ENCODE results near the gene LACTBL1. TPM values are rescaled to one million over a fixed set of nuclear protein-coding genes. Genes with fewer than 3 reads are reported as not detected.

Gene LACTBL1
- total RNA-seq, 1 donor from 2014 or later: not detected

DNA sequence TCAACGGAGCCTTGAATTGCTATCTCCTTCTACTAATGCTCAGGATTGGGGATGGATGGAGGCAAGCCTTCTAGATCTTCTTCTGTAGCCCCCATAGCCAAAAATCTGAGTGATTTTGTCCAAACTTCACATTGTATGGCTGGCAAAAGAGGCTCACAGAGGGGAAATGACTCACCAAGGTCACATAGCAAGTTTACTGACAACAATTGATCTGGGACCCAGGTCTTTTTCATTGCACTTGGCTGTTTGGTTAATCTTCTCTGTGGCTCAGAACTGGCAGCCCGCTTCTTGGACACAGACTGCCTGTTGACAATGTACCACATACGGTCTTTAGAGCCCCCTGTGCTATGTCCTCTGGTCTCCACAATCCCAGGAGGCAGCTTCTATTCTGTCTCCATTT, 3.0 kb upstream of the LACTBL1 start:
- no peak for ATAC-seq (ENCODE audit: low read depth)
- Mint-ChIP-seq H3K36me3 (ENCODE audit: low read depth) (no peaks in the 10 kb centered on the region), H3K4me3 (no peak overlapping the region), H3K27me3 (peaks cover 29% of the 10 kb centered on the region), H3K9me3 (no peaks in the 10 kb centered on the region), H3K27ac (no peak overlapping the region), H3K4me1 (no peaks in the 10 kb centered on the region)
- no peak for TF ChIP-seq CTCF (IDR thresholded peaks at IDR 0.05)
- no peak for DNase-seq
- POLR2A ChIA-PET: no interaction called here
- CTCF ChIA-PET: no interaction called here
- intact Hi-C loops (cut with micrococcal nuclease): loop anchor here (1.0 to 2.0 kb wide), 2 partner anchors 123 to 429 kb away; no protein-coding TSS in a partner anchor

DNA sequence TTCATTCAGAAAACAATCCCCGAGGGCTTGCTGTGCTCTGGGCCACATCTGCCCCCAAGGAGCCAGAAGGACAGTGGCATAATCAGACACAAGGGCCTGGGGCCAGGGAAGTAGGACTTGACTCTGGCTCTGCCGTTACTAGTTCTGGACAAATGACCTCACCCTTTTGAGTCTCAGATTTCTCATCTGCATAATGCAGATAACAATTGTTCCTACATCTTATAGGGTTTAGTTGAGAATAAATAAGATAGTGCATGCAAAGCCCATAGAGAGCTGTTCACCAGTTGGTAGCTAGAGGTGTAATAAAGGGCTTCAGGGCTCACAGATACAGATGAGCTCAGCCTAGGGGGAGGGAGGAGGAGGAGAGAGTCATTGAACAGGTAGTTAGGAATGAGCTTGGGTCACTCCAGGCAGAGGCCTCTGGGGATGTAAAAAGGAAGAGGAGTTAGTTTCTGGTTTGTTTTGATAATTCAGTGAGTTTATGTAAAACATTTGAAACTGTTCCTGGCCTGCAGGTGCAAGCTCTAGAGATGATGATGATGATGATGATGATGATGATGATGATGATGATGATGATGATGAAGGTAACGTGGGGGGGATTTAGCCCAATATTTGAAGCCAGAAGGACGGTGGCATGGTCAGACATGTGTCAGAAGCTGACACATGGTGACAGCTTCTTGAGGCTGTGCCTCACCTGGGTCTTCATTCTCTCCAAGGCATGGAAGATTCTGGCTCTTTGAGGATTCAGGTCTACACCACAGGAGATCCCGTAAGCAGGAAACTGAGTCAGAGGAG, 858 bp downstream of the LACTBL1 start:
- intact Hi-C loops (cut with micrococcal nuclease): no loop called here
- ChIA-PET POLR2A (no interaction called here), CTCF (interaction anchor here (1.3 kb wide), 1 partner anchor 213 kb away, joined by 5 read pairs; no protein-coding TSS in a partner anchor)
- TF ChIP-seq CTCF (IDR thresholded peaks at IDR 0.05): no peak
- no peak for ATAC-seq (ENCODE audit: low read depth)
- Mint-ChIP-seq H3K4me3 (no peak overlapping the region), H3K36me3 (ENCODE audit: low read depth) (no peaks in the 10 kb centered on the region), H3K27ac (no peak overlapping the region), H3K9me3 (no peaks in the 10 kb centered on the region), H3K4me1 (no peaks in the 10 kb centered on the region), H3K27me3 (peaks cover 47% of the 10 kb centered on the region)
- DNase-seq: no peak

GRCh38 chr1:22971161-22971560, 1.5 kb downstream of the LACTBL1 start:
- no peaks in the 10 kb centered on the region for H3K36me3 Mint-ChIP-seq (ENCODE audit: low read depth)
- TF ChIP-seq CTCF (IDR thresholded peaks at IDR 0.05): no peak
- H3K4me1 Mint-ChIP-seq: no peaks in the 10 kb centered on the region
- no peak overlapping the region for H3K4me3 Mint-ChIP-seq
- peaks cover 43% of the 10 kb centered on the region for H3K27me3 Mint-ChIP-seq
- ATAC-seq (ENCODE audit: low read depth): no peak
- ChIA-PET POLR2A (no interaction called here), CTCF (no interaction called here)
- no peak overlapping the region for H3K27ac Mint-ChIP-seq
- H3K9me3 Mint-ChIP-seq: peaks cover 6% of the 10 kb centered on the region
- no peak for DNase-seq
- intact Hi-C loops (cut with micrococcal nuclease): no loop called here

DNA sequence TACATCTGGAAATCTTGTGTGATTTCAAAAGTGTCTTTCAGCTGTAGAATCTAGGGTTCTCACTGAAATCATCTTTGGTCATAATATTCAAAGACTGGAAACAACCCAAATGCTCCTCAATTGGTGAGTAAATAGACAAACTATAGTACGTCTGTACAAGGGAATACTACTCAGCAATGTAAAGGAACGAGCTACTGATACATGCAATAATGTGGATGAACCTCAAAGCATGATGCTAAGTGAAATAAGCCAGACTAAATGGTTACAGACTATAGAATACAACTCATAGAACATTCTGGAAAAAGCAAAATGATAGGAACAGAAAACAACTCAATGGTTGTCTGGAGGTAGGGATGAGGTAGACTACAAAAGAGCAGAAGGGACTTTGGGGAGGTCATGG, 2.6 kb downstream of the LACTBL1 start:
- no peaks in the 10 kb centered on the region for H3K4me1 Mint-ChIP-seq
- peaks cover 40% of the 10 kb centered on the region for H3K27me3 Mint-ChIP-seq
- no peaks in the 10 kb centered on the region for H3K36me3 Mint-ChIP-seq (ENCODE audit: low read depth)
- CTCF ChIA-PET: no interaction called here
- intact Hi-C loops (cut with micrococcal nuclease): no loop called here
- POLR2A ChIA-PET: no interaction called here
- H3K4me3 Mint-ChIP-seq: no peak overlapping the region
- no peak for TF ChIP-seq CTCF (IDR thresholded peaks at IDR 0.05)
- no peak for DNase-seq
- no peak for ATAC-seq (ENCODE audit: low read depth)
- no peak overlapping the region for H3K27ac Mint-ChIP-seq
- H3K9me3 Mint-ChIP-seq: peaks cover 6% of the 10 kb centered on the region

- CTCF ChIA-PET: no interaction called here
- POLR2A ChIA-PET: no interaction called here
Measured at GRCh38 chr1:22969304-22969709, 3.4 kb downstream of the LACTBL1 start.

More at GRCh38 chr1:22969304-22969709, 3.4 kb downstream of the LACTBL1 start:
- no peak for TF ChIP-seq CTCF (IDR thresholded peaks at IDR 0.05)
- no peak for ATAC-seq (ENCODE audit: low read depth)
- H3K36me3 Mint-ChIP-seq (ENCODE audit: low read depth): no peaks in the 10 kb centered on the region
- H3K27me3 Mint-ChIP-seq: peaks cover 35% of the 10 kb centered on the region
- intact Hi-C loops (cut with micrococcal nuclease): no loop called here
- DNase-seq: no peak
- no peaks in the 10 kb centered on the region for H3K4me1 Mint-ChIP-seq
- H3K27ac Mint-ChIP-seq: no peak overlapping the region
- H3K9me3 Mint-ChIP-seq: peaks cover 6% of the 10 kb centered on the region
- no peak overlapping the region for H3K4me3 Mint-ChIP-seq

Measured in activated B cell treated with CpG ODN at 0.5 μM for 24 hours (primary cell).